NCI-H2029 (cell line): ENCODE measurements around the gene MEIOSIN.

Source experiments
- DNase-seq: peaks from one replicate; lab custom pipeline; 2025; lab: John Stamatoyannopoulos, UW

MEIOSIN gene

GRCh38 chr19:45801603-45802175 lies 68.5 kb downstream of the MEIOSIN start:
- no peak for DNase-seq

- no peak for DNase-seq
Measured at GRCh38 chr19:45804140-45804958, 71.1 kb downstream of the MEIOSIN start.

- DNase-seq: no peak
Measured at GRCh38 chr19:45804959-45805230, 71.7 kb downstream of the MEIOSIN start.

DNA sequence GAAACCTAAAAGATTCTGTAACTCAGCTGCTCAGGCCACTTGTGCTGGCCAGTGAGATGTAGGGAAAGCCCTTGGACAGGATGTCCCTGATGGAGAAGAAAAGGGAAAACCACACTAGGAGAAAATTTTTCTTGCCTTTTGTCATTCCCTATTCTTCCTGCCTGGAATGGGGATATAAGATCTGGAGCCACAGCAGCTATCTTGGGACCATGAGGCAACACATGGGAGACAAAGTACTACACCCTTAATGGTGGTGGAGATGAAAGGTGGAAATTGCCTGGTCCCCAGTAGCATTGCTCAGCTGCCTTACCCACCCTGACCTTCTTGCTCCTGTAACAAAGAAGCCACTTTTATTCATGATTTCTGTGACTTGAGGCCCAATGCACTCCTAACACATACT lies 72.5 kb downstream of the MEIOSIN start:
- DNase-seq: no peak

GRCh38 chr19:45809643-45810159 lies 76.5 kb downstream of the MEIOSIN start:
- peak; percentile 69 for DNase-seq

DNA sequence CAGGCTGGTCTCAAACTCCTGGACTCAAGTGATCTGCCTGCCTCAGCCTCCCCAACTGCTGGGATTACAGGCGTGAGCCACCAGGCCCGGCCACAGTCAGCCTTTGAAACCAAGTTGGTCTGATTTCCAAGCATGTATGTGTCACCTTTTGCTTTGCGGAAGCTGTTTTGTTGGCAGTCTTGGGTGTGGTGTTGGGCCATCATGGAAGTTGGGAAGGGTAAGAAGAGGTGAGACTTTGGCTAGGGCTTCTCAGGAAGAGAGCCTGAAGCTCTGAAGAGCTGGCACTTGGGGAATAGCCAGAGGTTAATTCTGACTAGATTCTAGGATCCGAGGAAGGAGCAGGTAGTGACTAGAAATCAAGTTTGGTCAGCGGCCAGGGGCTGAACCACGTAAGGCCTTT lies 79.1 kb downstream of the MEIOSIN start:
- no peak for DNase-seq
